KMS-11 (cell line): ENCODE results near the gene CACNA1E.

Experiments
- H2AFZ ChIP-seq: fragments of 200-600 bp; sonication (generic); 2 replicates; pipeline ENCODE4 v1.6.1; 2016; ENCODE audit warnings: antibody characterized with exemption, mixed run types, low read depth
- H3K27ac ChIP-seq: fragments of 200-600 bp; sonication (generic); 2 replicates; pipeline ENCODE4 v1.6.1; 2016; ENCODE audit warnings: mild to moderate bottlenecking, mixed run types
- H3K27me3 ChIP-seq: fragments of 200-600 bp; sonication (generic); 2 replicates; pipeline ENCODE4 v1.6.1; 2017; ENCODE audit warnings: mild to moderate bottlenecking, low read depth, mixed run types, moderate library complexity; ENCODE audit not compliant: insufficient read depth
- H3K36me3 ChIP-seq: fragments of 200-600 bp; sonication (generic); 2 replicates; pipeline ENCODE4 v1.6.1; 2017; ENCODE audit warnings: mild to moderate bottlenecking, mixed run types; ENCODE audit not compliant: insufficient read depth
- H3K4me1 ChIP-seq: fragments of 200-600 bp; sonication (generic); 2 replicates; pipeline ENCODE4 v1.6.1; 2016; ENCODE audit warnings: mild to moderate bottlenecking, low read depth, mixed run types; ENCODE audit not compliant: poor library complexity, severe bottlenecking
- H3K4me2 ChIP-seq: fragments of 200-600 bp; sonication (generic); 2 replicates; pipeline ENCODE4 v1.7.0; 2016; ENCODE audit warnings: mild to moderate bottlenecking, mixed run types
- H3K4me3 ChIP-seq: fragments of 200-600 bp; sonication (generic); IDR thresholded peaks from 2 replicates; pipeline ENCODE4 v1.6.1; 2017; ENCODE audit warnings: low read depth, low read length, mixed read lengths; ENCODE audit not compliant: insufficient read depth
- H3K79me2 ChIP-seq: fragments of 200-600 bp; sonication (generic); 2 replicates; pipeline ENCODE4 v1.6.1; 2016; ENCODE audit warnings: low read depth, mixed run types; ENCODE audit not compliant: insufficient read depth
- H3K9ac ChIP-seq: fragments of 200-600 bp; sonication (generic); 2 replicates; pipeline ENCODE4 v1.6.1; 2016; ENCODE audit warnings: mild to moderate bottlenecking, mixed run types
- H4K20me1 ChIP-seq: fragments of 200-600 bp; sonication (generic); 2 replicates; pipeline ENCODE4 v1.6.1; 2016; ENCODE audit warnings: mild to moderate bottlenecking, mixed run types; ENCODE audit not compliant: insufficient read depth
- TF ChIP-seq, protein P1 (sequence below): fragments of 200-600 bp; sonication (generic); conservative IDR thresholded peaks from 2 replicates; pipeline ENCODE4 v1.6.1; 2017; ENCODE audit warnings: low read depth, mild to moderate bottlenecking, antibody characterized with exemption, low read length, moderate library complexity, mixed read lengths

The CACNA1E gene

DNA sequence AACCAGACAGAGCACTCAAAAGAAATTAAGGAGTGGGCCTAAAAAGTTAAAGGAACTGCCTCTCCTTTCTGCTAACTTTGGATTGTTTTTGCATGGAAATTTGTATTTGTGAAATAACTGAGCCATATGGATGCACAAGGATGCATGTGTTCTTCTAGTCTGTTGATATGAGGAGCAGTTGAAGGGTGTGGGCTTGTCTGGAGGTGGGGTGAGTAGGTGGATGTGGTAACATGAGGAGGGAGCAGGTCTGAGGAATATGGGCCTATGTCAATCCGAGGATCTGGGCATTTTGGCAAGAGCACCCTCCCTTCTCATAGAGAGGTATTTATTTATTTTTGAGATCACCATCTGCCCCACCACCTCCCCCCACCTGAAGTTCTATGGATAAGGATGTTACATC lies 13.4 kb downstream of the CACNA1E start:
- TF ChIP-seq, protein P1, sequence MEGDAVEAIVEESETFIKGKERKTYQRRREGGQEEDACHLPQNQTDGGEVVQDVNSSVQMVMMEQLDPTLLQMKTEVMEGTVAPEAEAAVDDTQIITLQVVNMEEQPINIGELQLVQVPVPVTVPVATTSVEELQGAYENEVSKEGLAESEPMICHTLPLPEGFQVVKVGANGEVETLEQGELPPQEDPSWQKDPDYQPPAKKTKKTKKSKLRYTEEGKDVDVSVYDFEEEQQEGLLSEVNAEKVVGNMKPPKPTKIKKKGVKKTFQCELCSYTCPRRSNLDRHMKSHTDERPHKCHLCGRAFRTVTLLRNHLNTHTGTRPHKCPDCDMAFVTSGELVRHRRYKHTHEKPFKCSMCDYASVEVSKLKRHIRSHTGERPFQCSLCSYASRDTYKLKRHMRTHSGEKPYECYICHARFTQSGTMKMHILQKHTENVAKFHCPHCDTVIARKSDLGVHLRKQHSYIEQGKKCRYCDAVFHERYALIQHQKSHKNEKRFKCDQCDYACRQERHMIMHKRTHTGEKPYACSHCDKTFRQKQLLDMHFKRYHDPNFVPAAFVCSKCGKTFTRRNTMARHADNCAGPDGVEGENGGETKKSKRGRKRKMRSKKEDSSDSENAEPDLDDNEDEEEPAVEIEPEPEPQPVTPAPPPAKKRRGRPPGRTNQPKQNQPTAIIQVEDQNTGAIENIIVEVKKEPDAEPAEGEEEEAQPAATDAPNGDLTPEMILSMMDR = no peak
- Histone ChIP-seq H3K9ac (no peak overlapping the region), H3K4me2 (no peak overlapping the region), H3K79me2 (no peaks in the 10 kb centered on the region), H4K20me1 (no peaks in the 10 kb centered on the region), H3K4me3 (no peak overlapping the region), H3K4me1 (no peaks in the 10 kb centered on the region), H3K27ac (no peak overlapping the region), H2AFZ (no peak overlapping the region), H3K27me3 (no peaks in the 10 kb centered on the region), H3K36me3 (no peaks in the 10 kb centered on the region)

DNA sequence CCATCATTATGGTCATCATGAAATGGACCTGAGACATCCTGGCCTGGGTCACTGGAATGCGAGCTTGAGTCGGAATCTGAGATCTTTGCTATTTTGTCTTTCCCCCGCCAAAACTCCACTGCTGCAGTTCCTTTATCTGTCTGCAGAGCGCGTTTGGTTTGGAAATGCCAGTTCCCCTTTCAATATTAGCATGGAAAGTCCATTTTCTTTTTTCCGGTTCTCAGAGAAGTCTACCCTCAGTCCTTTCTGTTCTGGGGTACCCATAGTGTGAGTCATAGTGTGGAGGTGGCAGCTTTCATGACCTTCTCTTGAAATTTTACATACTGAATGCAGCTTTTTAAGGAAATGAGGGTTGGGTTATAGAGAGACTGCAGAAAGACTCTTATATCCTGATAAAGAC lies 14.6 kb downstream of the CACNA1E start:
- H3K27ac ChIP-seq = no peak overlapping the region
- H3K4me2 ChIP-seq = no peak overlapping the region
- H4K20me1 ChIP-seq = no peaks in the 10 kb centered on the region
- no peaks in the 10 kb centered on the region for H3K27me3 ChIP-seq
- TF ChIP-seq, protein P1 = no peak
- no peak overlapping the region for H3K9ac ChIP-seq
- H3K79me2 ChIP-seq = no peaks in the 10 kb centered on the region
- H2AFZ ChIP-seq = no peak overlapping the region
- no peaks in the 10 kb centered on the region for H3K4me1 ChIP-seq
- no peak overlapping the region for H3K4me3 ChIP-seq
- no peaks in the 10 kb centered on the region for H3K36me3 ChIP-seq

DNA sequence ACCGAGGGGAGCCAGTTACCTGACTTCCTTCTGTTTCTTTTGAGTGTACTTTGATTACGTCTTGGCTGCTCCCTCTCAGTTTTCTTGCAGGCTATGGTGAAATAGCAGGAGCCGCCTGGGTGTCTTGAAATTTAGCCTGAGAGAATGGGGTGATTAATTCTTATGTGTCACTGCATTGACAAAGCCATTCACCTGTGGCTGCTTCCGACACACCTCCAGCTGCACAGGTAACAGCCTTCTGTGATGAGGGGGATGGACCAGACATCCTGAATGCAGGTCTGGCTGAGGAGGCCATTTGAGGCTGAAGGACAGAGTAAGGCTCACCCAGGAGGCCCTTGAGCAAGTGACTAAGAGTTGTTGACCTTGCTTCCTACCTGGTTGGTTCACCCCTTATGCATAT lies 16.5 kb downstream of the CACNA1E start:
- TF ChIP-seq, protein P1 = no peak
- H3K27ac ChIP-seq = no peak overlapping the region
- no peak overlapping the region for H2AFZ ChIP-seq
- H4K20me1 ChIP-seq = no peaks in the 10 kb centered on the region
- H3K4me2 ChIP-seq = no peak overlapping the region
- H3K9ac ChIP-seq = no peak overlapping the region
- H3K36me3 ChIP-seq = no peaks in the 10 kb centered on the region
- H3K79me2 ChIP-seq = no peaks in the 10 kb centered on the region
- no peaks in the 10 kb centered on the region for H3K27me3 ChIP-seq
- H3K4me3 ChIP-seq = no peak overlapping the region
- H3K4me1 ChIP-seq = no peaks in the 10 kb centered on the region

DNA sequence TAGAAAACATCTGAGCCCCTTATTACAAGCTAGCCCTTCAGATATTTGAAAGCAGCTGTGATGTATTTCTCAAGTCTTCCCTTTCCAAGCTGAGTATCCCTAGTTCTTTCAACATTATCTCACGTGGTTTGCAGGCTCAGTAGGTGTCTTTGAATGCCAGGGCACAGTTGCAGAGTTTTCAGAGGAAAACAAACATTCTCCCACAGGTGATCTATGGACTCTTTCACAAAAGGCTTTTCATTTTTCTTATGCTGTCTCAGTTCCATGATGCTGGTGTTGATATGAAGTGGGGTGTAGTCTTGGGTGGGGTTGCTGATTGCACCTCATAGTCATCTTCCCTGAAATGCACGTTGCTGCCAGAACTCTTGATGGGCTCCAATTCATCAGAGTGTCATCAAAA lies 17.3 kb downstream of the CACNA1E start:
- Histone ChIP-seq H3K36me3 (no peaks in the 10 kb centered on the region), H3K4me2 (no peak overlapping the region), H3K9ac (no peak overlapping the region), H3K79me2 (no peaks in the 10 kb centered on the region), H3K27me3 (no peaks in the 10 kb centered on the region), H2AFZ (no peak overlapping the region), H3K4me1 (no peaks in the 10 kb centered on the region), H3K4me3 (no peak overlapping the region), H3K27ac (no peak overlapping the region), H4K20me1 (no peaks in the 10 kb centered on the region)
- TF ChIP-seq, protein P1 = no peak
